Measurements from ENCODE around the gene KIF16B.

Gene KIF16B

GRCh38 chr20:16427571-16427970 lies 145.7 kb downstream of the KIF16B start:
- no peak for DNase-seq

- DNase-seq = no peak
Measured at GRCh38 chr20:16424780-16425179, 148.5 kb downstream of the KIF16B start.

GRCh38 chr20:16423311-16424212 lies 149.7 kb downstream of the KIF16B start:
- no peak for DNase-seq

GRCh38 chr20:16419138-16419715 lies 154.0 kb downstream of the KIF16B start:
- no peak for DNase-seq

GRCh38 chr20:16418616-16419015 lies 154.6 kb downstream of the KIF16B start:
- no peak for DNase-seq

- no peak for DNase-seq
Measured at GRCh38 chr20:16417001-16417400, 156.2 kb downstream of the KIF16B start.

- DNase-seq = no peak
Measured at GRCh38 chr20:16415071-16416053, 157.9 kb downstream of the KIF16B start.

GRCh38 chr20:16412906-16413305 lies 160.3 kb downstream of the KIF16B start:
- no peak for DNase-seq

- no peak for DNase-seq
Measured at GRCh38 chr20:16411361-16411760, 161.9 kb downstream of the KIF16B start.

GRCh38 chr20:16410626-16411025 lies 162.6 kb downstream of the KIF16B start:
- DNase-seq = no peak

GRCh38 chr20:16408981-16409380 lies 164.3 kb downstream of the KIF16B start:
- no peak for DNase-seq

- no peak for DNase-seq
Measured at GRCh38 chr20:16407251-16408067, 165.8 kb downstream of the KIF16B start.

- no peak for DNase-seq
Measured at GRCh38 chr20:16405254-16405653, 168.0 kb downstream of the KIF16B start.

GRCh38 chr20:16404640-16405039 lies 168.6 kb downstream of the KIF16B start:
- no peak for DNase-seq

GRCh38 chr20:16404171-16404570 lies 169.1 kb downstream of the KIF16B start:
- no peak for DNase-seq

- DNase-seq = no peak
Measured at GRCh38 chr20:16400234-16400633, 173.0 kb downstream of the KIF16B start.

- no peak for DNase-seq
Measured at GRCh38 chr20:16399801-16400200, 173.4 kb downstream of the KIF16B start.

GRCh38 chr20:16397086-16397485 lies 176.2 kb downstream of the KIF16B start:
- DNase-seq = no peak

- DNase-seq = no peak
Measured at GRCh38 chr20:16395366-16395765, 177.9 kb downstream of the KIF16B start.

- DNase-seq = no peak
Measured at GRCh38 chr20:16394784-16395183, 178.5 kb downstream of the KIF16B start.

- no peak for DNase-seq
Measured at GRCh38 chr20:16393836-16394235, 179.4 kb downstream of the KIF16B start.

GRCh38 chr20:16393297-16393696 lies 180.0 kb downstream of the KIF16B start:
- DNase-seq = no peak
